Retina (tissue), 1 donor: ENCODE results near the gene NEDD4L.

Experiments
- DNase-seq: peaks from one replicate; pipeline ENCODE4 v3.0.0-alpha.2; 2016

Gene NEDD4L

GRCh38 chr18:58054041-58054781 lies 10.2 kb downstream of the NEDD4L start:
- DNase-seq = no peak

- no peak for DNase-seq
These were observed 12.0 kb downstream of the NEDD4L start for GRCh38 chr18:58055890-58056558.

GRCh38 chr18:58056852-58057251 lies 12.8 kb downstream of the NEDD4L start:
- DNase-seq = no peak

GRCh38 chr18:58057291-58057965 lies 13.4 kb downstream of the NEDD4L start:
- DNase-seq = no peak

GRCh38 chr18:58058720-58059119 lies 14.7 kb downstream of the NEDD4L start:
- no peak for DNase-seq

GRCh38 chr18:58060254-58060653 lies 16.2 kb downstream of the NEDD4L start:
- no peak for DNase-seq

- DNase-seq = no peak
These were observed 17.3 kb downstream of the NEDD4L start for GRCh38 chr18:58061349-58061748.

- no peak for DNase-seq
These were observed 20.5 kb downstream of the NEDD4L start for GRCh38 chr18:58064406-58064998.

- DNase-seq = no peak
These were observed 21.9 kb downstream of the NEDD4L start for GRCh38 chr18:58065956-58066355.

- DNase-seq = no peak
These were observed 23.6 kb downstream of the NEDD4L start for GRCh38 chr18:58067601-58068000.

GRCh38 chr18:58069099-58069498 lies 25.1 kb downstream of the NEDD4L start:
- no peak for DNase-seq

- no peak for DNase-seq
These were observed 25.8 kb downstream of the NEDD4L start for GRCh38 chr18:58069721-58070292.

GRCh38 chr18:58076052-58076451 lies 32.0 kb downstream of the NEDD4L start:
- DNase-seq = no peak

- no peak for DNase-seq
These were observed 33.3 kb downstream of the NEDD4L start for GRCh38 chr18:58077329-58077728.

- DNase-seq = no peak
These were observed 35.0 kb downstream of the NEDD4L start for GRCh38 chr18:58078889-58079573.

GRCh38 chr18:58080451-58080850 lies 36.4 kb downstream of the NEDD4L start:
- no peak for DNase-seq

- no peak for DNase-seq
These were observed 44.1 kb downstream of the NEDD4L start for GRCh38 chr18:58087928-58088690.

- no peak for DNase-seq
These were observed 44.7 kb downstream of the NEDD4L start for GRCh38 chr18:58088691-58089065.

- no peak for DNase-seq
These were observed 47.1 kb downstream of the NEDD4L start for GRCh38 chr18:58091099-58091611.

- no peak for DNase-seq
These were observed 49.3 kb downstream of the NEDD4L start for GRCh38 chr18:58093311-58093803.

GRCh38 chr18:58095222-58095621 lies 51.2 kb downstream of the NEDD4L start:
- no peak for DNase-seq
